ENCODE measurements around the gene SMIM17. TPM values are rescaled to one million over a fixed set of nuclear protein-coding genes. Genes with fewer than 3 reads are reported as not detected.

SMIM17 gene
- total RNA-seq, 1 experiment from 2014 or later, result 0.55 TPM

Other genes starting within 250 kb of the SMIM17 start
- 2.5 and 3.3 TPM in 2 replicates for gene ZNF582, start 249.6 kb upstream of the SMIM17 start, total RNA-seq (2014; rRNA removed; shearing (Covaris generic))
- 4.0 and 6.4 TPM in 2 replicates for gene ZNF583, start 238.8 kb upstream of the SMIM17 start, total RNA-seq (2014; rRNA removed; shearing (Covaris generic))
- 8.7 and 10.3 TPM in 2 replicates for gene ZNF667, start 165.8 kb upstream of the SMIM17 start, total RNA-seq (2014; rRNA removed; shearing (Covaris generic))
- 2.5 and 3.4 TPM in 2 replicates for gene ZNF471, start 135.3 kb upstream of the SMIM17 start, total RNA-seq (2014; rRNA removed; shearing (Covaris generic))
- gene ZFP28, start 104.2 kb upstream of the SMIM17 start, total RNA-seq (2014; rRNA removed; shearing (Covaris generic)), result 8.1 and 10.4 TPM in 2 replicates
- 6.1 and 7.2 TPM in 2 replicates for gene ZNF470, start 75.7 kb upstream of the SMIM17 start, total RNA-seq (2014; rRNA removed; shearing (Covaris generic))
- gene ZNF71, start 47.9 kb upstream of the SMIM17 start, total RNA-seq (2014; rRNA removed; shearing (Covaris generic)), result 11.1 and 11.4 TPM in 2 replicates
- gene ZNF835, start 28.6 kb downstream of the SMIM17 start, total RNA-seq (2014; rRNA removed; shearing (Covaris generic)), result 0.10 and 0.43 TPM in 2 replicates
- gene PEG3, start 197.6 kb downstream of the SMIM17 start, total RNA-seq (2014; rRNA removed; shearing (Covaris generic)), result 501 and 545 TPM in 2 replicates
- gene ZIM2, start 197.6 kb downstream of the SMIM17 start, total RNA-seq (2014; rRNA removed; shearing (Covaris generic)), result 7.1 and 8.9 TPM in 2 replicates

Measured in SJCRH30 (cell line).